HG03045 (cell line): ENCODE measurements around the gene RTN4IP1.
A peak's percentile ranks its signal among the peaks of the same experiment; 100 is the strongest.

Experiments used
- ATAC-seq: cut with Tn5 transposase; IDR thresholded peaks from one replicate; pipeline ENCODE4 v1.9.1; 2021; ENCODE audit warnings: mild to moderate bottlenecking, moderate library complexity; ENCODE audit not compliant: unreplicated experiment

RTN4IP1 gene, protein sequence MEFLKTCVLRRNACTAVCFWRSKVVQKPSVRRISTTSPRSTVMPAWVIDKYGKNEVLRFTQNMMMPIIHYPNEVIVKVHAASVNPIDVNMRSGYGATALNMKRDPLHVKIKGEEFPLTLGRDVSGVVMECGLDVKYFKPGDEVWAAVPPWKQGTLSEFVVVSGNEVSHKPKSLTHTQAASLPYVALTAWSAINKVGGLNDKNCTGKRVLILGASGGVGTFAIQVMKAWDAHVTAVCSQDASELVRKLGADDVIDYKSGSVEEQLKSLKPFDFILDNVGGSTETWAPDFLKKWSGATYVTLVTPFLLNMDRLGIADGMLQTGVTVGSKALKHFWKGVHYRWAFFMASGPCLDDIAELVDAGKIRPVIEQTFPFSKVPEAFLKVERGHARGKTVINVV

DNA sequence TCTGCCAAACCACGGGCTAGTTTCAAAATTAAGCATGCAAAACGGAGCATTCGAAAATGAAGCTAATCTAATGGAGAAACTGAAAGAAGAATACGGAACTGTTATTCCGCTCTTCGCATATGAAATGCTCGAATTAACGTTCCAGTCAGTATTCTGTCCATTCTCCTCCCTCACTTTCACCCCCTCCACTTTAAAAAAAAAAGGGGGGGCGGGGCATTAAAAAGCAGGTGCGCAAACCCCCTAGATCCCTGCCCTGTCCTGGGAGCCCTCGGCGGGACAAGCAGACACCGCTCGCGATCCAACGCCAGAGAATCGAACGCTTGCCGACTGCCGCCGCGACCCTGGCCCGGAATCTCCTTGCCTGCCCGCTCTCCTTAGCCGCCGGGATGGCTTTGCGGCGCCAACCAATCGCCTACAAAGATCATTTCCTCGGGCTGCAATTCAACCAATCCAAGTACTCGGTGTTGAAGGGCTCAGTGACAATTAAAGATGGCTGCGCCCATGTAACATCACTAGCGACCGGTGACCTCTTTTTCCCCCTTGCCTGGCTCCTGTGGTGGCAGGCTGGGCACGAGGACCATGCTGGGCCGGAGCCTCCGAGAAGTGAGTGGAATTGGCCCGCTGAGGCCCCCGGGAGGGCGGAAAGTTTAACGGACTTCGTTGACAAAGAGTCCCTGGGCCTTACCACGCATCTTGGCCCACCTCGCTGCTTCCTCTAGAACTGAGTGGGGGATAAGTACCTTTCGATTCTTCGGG lies at the start of gene RTN4IP1, which contains the start of gene QRSL1:
Gene RTN4IP1, minus strand, starts transcription at position 396 of the 756 bp plus-strand sequence. CDS start 477 bp downstream, outside the sequence.
Gene QRSL1, plus strand, starts transcription at position 476 of the 756 bp plus-strand sequence. Its CDS starts 104 bp downstream, at position 580.
- ATAC-seq, result peak; percentile 82

DNA sequence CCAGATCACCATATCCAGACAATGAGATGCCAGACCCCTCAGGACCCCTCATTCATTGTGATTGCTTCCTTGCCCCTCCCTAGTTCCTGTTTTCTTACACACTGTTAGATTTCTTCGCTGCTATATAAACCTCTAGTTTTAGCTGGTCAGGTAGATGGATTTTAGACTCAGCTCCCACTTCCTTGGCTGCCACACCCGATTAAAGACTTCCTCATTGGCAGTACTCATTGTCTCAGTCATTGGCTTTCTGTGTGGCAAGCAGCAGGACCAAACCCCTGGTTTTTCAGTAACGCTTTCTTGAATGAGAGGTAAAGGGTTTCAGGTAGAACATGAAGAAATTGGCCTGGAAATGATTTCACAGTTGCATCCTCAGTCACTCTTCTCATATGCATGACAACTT lies 48.0 kb upstream of the RTN4IP1 start:
- ATAC-seq, result no peak

DNA sequence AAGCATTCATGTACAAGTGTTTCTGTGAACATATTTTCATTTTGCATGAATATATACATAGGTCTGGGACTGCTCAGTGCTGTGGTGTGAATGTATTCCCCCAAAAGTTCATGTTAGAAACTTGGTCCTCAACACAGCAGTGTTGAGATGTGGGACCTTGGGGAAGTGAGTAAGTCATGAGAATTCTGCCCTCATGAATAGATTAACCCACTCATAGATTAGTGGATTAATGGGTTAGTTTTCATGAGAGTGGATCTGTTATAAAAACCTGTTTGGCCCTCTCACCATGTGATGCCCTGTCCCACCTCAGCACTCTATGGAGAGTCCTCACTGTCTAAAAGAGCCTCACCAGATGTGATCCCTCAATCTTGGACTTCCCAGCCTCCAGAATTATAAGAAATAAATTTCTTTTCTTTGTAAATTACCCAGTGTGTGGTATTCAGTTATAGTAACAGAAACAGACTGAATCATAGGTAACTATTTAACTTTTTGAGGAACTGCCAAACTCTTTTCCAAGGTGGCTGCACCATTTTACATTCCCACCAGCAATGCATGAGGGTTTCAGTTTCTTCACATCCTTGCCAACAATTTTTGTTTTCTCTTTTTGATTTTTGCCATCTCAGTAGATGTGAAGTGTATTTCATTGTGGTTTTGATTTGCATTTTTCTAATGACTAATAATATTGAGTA lies 45.4 kb upstream of the RTN4IP1 start:
- no peak for ATAC-seq

DNA sequence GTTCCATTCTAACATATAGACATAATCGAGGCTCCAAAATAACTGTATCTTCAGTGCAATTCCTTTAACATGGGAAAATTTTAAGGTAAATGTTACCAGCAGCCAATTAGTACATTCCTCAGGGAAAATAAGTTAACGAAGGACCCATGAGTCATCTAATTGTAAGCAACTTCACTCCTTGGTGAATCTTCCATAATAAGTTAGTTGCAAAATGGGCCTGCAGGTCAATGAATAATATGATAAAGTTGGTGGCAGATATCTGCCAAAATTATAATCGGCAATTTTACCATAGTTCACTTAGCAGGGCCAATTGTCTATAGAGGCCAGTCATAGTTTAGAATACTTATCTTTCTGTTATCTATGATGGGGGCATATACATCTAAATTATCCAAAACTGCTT lies 42.4 kb upstream of the RTN4IP1 start:
- no peak for ATAC-seq

DNA sequence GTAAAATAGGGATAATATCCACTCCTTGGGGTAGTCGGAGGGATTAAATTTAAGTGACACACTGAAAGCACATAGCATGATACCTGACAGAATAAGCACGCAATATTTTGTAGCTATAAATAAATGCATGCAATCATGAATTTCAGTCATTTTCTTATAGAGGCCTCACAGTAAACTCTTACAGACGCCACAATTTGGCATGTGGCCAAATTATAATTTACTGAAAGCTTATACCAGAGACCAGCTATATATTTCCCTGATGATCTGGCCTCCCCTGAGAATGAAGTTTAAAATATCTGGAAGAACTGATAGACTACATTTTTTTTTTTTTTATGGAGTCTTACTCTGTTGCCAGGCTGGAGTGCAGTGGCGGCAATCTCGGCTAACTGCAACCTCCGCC lies 40.9 kb upstream of the RTN4IP1 start:
- no peak for ATAC-seq

DNA sequence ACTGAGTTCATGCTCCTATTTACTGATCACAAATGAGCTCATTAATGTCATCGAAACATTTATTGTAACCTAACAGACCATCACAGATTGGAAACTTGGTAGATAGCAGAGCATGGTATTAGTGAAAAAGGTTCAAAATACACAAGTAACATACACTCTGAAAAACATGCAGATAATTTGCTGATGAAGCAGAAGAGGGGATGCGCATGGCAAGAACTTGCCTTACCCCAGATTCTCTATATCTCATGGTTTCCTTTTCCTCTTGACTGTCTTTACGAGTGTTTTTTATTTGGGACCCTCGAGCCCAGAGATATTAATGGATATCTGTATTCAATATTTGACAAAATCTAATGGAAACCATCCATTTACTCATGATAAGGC lies 37.7 kb upstream of the RTN4IP1 start:
- no peak for ATAC-seq

DNA sequence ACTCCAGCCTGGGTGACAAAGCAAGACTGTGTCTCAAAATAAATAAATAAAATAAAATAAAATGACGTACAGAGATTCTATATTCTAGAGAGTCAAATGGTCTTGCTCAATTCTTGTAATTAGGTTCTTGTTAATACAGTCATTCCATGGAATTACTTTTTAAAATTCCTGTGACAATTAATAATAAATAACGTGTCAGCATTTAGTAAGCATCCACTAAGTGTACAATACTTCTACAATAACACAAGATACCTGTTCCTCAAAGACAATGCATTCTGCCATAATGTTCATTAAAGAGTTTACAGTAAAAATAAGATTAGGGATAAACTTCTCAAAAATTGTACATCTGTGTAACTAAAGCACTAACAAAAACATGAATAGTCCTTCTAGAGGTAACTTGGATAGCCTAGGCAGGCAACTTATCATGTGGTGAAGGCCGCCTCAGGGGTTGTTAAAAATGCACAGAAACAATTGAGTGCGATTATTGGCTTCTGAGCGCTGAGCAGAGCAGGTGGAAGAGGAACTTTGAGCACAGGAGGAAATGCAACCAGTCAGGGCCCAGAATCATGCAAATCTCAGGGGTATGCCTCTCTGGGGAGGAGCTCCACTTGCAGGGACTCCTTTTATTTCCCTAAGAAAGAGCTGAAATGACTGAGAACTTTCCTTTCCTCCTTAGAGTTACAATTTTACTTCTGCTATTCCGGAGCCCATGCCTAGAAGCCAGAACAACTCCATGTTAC lies 37.2 kb upstream of the RTN4IP1 start:
- ATAC-seq, result peak; percentile 98

DNA sequence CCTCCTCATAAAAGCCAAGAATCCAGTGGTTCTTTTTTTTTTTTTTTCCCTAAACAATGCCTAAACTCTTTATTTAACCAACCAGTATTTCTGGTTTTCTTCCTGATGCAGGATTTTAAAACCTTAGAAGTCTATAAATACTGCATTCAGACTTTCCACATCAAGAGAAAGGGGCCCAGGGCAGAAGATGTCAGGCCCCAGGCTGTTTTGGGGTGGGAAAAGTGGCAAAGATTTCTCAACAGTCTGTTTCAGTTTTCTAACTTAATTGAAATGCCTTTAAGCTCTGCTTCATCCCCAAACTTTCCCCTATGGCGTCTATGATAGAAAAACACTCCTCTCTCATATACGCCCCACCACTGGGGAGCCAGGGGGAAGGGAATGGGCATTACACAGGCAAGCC lies 33.2 kb upstream of the RTN4IP1 start:
- ATAC-seq, result no peak

DNA sequence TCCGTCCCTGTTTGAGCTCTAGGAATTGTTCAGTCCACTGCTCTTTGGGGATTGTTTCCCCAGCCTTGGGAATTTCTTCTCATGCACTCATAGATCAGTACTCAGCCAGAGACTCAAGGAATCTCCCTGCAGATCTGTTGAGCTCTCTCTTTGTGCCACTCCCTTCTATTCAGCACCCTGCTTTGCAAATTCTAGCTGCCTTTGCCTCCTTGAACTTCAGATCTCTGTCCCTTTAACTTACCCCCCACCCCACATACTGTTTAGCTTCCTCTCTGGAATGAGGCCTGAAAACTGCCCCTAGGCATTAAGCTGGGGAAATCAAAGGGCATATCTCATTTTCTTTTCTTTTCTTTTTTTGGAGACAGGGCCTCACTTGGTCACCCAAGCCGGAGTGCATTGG lies 30.6 kb upstream of the RTN4IP1 start:
- ATAC-seq, result no peak

DNA sequence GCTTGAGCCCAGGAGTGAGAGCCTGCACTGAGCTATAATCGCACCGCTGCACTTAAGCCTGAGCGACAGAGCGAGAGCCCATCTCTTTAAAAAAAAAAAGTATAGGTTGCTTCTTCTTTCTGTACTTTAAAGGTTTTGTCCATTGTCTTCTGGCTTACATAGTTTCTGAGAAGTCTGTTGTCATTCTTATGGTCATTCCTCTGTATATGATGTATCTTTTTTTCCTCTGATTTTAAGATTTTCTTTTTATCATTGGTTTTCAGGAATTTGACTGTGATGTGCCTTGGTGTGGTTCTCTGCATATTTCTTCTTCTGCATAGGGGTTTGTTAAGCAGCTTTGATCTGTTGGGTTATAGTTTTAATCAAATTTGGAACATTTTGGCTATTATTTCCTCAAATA lies 29.2 kb upstream of the RTN4IP1 start:
- ATAC-seq, result no peak

DNA sequence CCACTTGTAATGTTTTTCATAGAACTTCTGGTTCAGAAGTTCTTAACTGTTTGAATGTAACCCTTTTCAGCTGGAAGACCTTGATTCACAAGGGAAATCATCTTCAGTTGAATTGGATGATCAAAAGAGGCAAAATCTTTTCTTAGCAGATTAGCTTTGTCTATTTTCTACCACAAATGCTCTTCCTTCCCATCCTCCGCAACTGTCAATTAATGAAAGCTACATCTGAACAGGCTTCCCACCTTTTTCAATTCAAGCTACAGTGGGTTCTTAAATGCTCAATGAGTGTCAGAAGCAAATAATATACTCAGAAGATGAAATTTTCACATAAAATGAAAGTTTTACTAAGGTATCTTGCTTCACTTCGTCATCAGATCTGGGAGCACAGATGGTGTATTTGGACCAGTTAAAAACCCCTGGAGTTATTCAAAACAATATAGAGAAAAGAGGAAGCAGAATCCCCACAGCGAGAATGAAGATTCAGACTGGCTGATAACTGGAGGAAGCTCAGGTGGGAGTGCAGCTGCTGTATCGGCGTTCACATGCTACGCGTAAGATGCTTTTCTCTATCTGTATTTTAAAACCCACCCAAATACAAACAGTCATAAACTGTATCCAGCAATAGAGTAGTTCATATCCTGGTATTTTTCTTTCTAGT lies 19.5 kb upstream of the RTN4IP1 start:
- peak; percentile 74 for ATAC-seq

DNA sequence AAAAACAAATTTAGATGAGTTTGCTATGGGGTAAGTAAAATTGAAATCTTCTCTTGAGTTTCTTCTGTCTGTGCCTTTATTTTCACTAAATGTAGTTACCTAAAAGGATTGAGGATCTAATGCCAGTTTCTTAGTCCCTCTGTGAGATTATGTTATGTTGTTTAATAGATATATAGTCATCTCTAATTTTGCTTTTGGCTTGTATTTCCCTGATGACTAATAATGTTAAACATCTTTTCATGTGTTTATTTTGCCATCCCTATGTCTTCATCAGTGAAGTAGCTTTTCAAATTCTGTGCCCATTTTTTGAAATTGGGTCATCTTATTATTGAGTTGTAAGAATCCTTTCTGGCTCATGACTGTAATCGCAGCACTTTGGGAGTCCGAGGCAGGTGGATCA lies 13.8 kb upstream of the RTN4IP1 start:
- ATAC-seq, result no peak

DNA sequence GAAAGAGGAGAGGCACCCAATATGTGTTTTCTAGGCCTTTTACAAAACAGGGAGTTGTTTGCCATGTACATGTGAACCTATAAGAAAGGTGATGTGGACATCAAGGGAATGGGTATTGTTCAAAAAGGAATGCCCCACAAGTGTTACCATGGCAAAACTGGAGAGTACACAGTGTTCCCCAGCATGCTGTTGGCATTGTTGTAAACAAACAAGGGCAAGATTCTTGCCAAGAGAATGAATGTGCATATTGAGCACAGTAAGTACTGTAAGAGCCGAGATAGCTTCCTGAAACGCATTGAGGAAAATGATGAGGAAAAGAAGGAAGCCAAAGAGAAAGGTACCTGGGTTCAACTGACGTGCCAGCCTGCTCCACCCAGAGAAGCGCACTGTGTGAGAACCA lies 13.2 kb upstream of the RTN4IP1 start:
- ATAC-seq, result no peak

DNA sequence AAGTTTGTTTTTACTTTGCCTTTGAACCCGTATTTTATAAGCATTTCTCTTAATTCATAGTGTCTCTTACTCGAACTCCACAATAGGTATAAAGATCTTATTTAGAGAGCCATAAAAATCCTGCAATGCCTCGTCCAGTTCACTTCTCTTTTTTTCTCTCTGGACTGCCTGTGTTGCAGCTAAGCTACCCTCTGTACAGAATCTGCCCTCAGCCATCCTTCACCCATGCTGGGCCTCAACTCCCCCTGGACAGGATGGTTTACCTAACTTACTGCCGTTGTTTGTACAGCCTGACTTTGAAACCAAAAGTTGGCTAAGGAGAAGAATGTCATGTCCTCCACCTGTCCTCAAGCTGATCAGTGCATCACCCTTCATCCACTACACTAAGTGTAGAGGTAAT lies 10.5 kb upstream of the RTN4IP1 start:
- no peak for ATAC-seq

DNA sequence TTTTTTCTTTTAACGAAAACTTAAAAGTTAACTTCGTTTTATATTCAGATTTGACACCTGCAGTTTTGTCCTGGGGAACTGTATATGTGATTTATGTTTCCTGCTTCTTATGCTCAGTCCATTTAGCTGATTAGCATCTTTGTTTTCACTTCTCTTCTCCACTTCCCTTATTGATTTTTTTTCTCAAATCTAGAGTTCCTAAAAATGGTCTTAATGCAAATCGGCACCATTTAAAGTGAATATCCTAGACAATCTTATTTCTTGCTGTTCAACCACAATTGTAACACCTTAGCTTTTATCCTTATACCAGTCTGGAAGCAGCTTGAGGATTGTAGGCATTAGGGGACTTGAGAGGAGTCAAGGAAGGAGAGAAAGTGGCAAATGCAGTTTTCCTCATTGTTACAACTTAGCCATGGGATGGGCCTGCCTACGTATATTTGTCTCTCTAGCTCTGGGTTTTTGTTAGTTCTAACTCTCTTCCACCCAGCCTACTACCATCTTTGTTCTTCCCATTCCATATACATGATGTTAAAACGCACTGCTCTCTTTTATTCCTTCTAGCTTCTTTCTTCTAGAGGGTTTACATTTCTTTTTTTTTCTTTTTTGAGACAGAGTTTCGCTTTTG lies 8.5 kb upstream of the RTN4IP1 start:
- peak; percentile 73 for ATAC-seq

DNA sequence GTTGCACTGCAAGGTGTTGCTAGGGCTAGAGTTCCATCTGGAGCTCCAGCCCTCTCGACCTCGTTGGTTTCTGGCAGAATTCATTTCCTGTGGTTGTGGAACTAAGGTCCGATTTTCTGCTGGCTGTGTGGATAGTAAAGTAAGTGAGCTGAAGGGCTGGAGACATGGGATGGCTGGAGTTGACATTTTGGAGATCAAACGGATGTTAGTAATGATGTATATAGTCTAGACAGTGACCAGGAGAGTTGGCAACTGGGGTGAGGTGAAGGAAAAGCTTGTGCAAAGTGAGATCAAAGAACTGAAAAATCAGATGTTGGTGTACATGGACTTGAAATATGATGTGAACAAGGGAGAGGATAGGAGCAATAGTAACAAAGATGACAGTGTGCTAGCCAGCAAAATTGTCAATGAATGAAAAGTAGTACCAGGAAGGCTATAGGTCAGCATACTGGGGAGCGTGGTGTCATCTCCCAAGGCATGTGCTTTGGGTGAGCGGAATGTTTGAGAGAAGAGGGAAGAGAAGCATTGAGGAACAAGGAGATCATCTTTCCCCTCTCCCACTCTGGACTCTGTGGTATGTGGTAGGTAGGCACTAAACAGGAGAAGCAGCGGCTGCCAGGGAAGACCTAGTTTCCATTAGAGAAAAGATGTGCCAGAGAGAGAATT lies 7.9 kb upstream of the RTN4IP1 start:
- ATAC-seq, result peak; percentile 37

DNA sequence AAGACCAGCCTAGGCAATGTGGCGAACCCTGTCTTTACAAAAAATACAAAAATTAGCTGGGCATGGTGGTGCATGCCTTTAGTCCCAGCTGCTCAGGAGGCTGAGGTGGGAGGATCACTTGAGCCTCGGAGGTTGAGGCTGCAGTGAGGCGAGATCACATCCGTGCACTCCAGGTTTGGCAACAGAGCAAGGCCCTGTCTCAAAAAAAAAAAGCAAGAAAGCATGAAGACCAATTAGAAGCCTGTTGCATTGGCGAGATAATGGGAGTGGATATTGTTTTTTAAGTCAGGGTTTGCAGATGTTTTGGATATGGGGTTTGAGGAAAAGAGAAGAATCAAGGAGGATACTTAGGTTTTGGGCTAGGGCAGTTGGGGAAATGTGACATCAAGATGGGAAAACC lies 5.3 kb upstream of the RTN4IP1 start:
- ATAC-seq, result no peak

DNA sequence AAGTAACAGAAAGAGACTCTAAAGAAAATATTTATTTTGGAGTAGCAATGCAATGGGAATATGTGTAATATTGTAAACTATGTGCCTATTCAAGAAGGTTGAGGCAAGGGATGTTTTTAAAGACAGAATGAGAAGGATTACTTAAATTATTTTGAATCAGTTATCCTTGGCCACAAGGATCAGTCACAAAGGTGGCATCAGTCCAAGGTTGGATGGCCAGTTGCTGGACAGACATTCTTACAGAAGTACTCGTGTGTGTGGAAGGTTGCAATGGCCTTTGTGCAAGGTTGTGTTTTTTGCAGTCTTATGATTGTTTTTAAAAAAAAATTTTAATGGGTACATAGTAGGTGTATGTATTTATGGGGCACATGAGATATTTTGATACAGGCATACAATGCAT lies 2.0 kb upstream of the RTN4IP1 start:
- no peak for ATAC-seq

DNA sequence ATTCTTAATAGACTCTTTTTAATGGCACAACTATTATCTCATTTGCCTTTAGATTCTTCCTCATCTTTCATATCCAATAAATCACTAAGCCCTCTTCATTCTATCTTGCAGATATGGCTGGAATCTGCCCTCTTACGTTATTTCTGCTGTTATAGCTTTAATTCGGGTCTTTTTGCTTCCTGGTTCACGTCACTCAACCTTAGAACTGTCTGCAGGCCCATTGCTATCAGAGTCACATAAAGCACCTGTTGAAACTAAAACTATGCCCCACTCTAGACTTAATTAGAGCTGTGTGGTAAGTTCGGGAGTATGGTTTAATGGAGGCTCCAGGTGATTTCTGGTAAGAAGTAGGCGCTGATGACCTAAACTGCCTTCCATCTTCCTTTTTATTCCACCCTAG lies 1.1 kb upstream of the RTN4IP1 start:
- ATAC-seq, result no peak

DNA sequence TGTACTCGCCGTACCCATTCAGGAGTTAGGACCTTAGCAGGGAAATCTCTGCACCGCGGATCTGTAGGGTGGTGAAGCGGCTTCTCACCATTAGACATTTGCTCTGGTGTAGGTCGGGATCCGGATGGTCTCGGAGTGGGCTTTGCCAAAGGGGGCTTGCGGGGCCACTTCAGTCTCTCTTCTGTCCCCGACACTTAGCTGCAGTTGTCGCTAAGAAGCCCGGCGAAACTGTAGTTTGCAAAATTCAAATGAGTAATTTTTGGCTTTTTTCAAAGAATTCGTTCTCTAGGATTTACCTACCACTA lies 513 bp upstream of the RTN4IP1 start:
- ATAC-seq, result no peak
